ENCODE measurements around the gene BAIAP2L1.

BAIAP2L1 gene

GRCh38 chr7:98284335-98285036 is 116.4 kb downstream of the BAIAP2L1 start:
- no peak for DNase-seq (ENCODE audit: low read depth)
- H3K4me3 ChIP-seq (ENCODE audit: low read length) = peak overlapping the region; percentile 91
- no peak for TF ChIP-seq CTCF (conservative IDR thresholded peaks at IDR 0.05; ENCODE audit: low read depth, low read length)

- TF ChIP-seq CTCF (conservative IDR thresholded peaks at IDR 0.05; ENCODE audit: low read depth, low read length) = no peak
- H3K4me3 ChIP-seq (ENCODE audit: low read length) = peak overlapping the region; percentile 91
- no peak for DNase-seq (ENCODE audit: low read depth)
These were observed 117.0 kb downstream of the BAIAP2L1 start for GRCh38 chr7:98283887-98284222.

GRCh38 chr7:98283127-98283886 is 117.6 kb downstream of the BAIAP2L1 start:
- peak; percentile 61 for DNase-seq (ENCODE audit: low read depth)
- H3K4me3 ChIP-seq (ENCODE audit: low read length) = peak overlapping the region; percentile 91
- no peak for TF ChIP-seq CTCF (conservative IDR thresholded peaks at IDR 0.05; ENCODE audit: low read depth, low read length)

- H3K4me3 ChIP-seq (ENCODE audit: low read length) = peak overlapping the region; percentile 91
- DNase-seq (ENCODE audit: low read depth) = no peak
- no peak for TF ChIP-seq CTCF (conservative IDR thresholded peaks at IDR 0.05; ENCODE audit: low read depth, low read length)
These were observed 118.2 kb downstream of the BAIAP2L1 start for GRCh38 chr7:98282703-98283102.

- peak overlapping the region; percentile 91 for H3K4me3 ChIP-seq (ENCODE audit: low read length)
- no peak for DNase-seq (ENCODE audit: low read depth)
- no peak for TF ChIP-seq CTCF (conservative IDR thresholded peaks at IDR 0.05; ENCODE audit: low read depth, low read length)
These were observed 118.9 kb downstream of the BAIAP2L1 start for GRCh38 chr7:98281757-98282606.

GRCh38 chr7:98280791-98281756 is 119.8 kb downstream of the BAIAP2L1 start, which contains the start of gene BRI3:
Gene BRI3 (plus strand): TSS chr7:98281686. CDS start chr7:98281796, 110 bp downstream.
- TF ChIP-seq CTCF (conservative IDR thresholded peaks at IDR 0.05; ENCODE audit: low read depth, low read length) = no peak
- DNase-seq (ENCODE audit: low read depth) = no peak
- H3K4me3 ChIP-seq (ENCODE audit: low read length) = peak within 1 kb of the TSS; percentile 91
